HepG2 (cell line): Measurements from ENCODE around the gene TOMM6. TPM values are rescaled to one million over a fixed set of nuclear protein-coding genes. Genes with fewer than 3 reads are reported as not detected.

Experiments
- ATAC-seq: fragments of 200-7000 bp; cut with Tn5 transposase; 3 replicates; pipeline ENCODE4 v1.9.1; 2020; ENCODE audit warnings: mild to moderate bottlenecking, moderate library complexity
- BruUV-seq: library from RNA; stranded (reverse); fragments of 400-500 nt; replicated peaks from 2 replicates; lab custom pipeline; 2021; lab: Mats Ljungman, UMichigan
- CTCF ChIA-PET: fragments of 300-600 bp; formaldehyde crosslinking; extraction: SDS; loops from one replicate; lab custom pipeline; 2021; ENCODE audit warnings: low total read pairs, inconsistent platforms, low intra/inter-chr PET ratio; lab: Yijun Ruan, JAX
- POLR2A ChIA-PET: fragments of 350-600 bp; sonication (Branson Sonifier 250); formaldehyde crosslinking; loops from one replicate; lab custom pipeline; 2020; ENCODE audit warnings: antibody characterized with exemption, inconsistent platforms; lab: Yijun Ruan, JAX
- DNase-seq: peaks from one replicate; pipeline ENCODE4 v3.0.0-alpha.2; 2015; ENCODE audit warnings: low spot score
- FAIRE-seq: peaks from 3 replicates; lab custom pipeline; 2011; peaks lifted over from hg19 to GRCh38; lab: Jason Lieb, UNC
- H2AFZ ChIP-seq: one replicate; pipeline ENCODE4 v1.6.1; 2011; ENCODE audit warnings: low read length, inconsistent platforms
- H3K27ac ChIP-seq: fragments of 300-600 bp; 3 replicates; pipeline ENCODE4 v1.8.0; 2011; ENCODE audit warnings: mixed run types, mild to moderate bottlenecking, mixed read lengths, low read length, inconsistent platforms; ENCODE audit not compliant: insufficient read depth; ENCODE audit errors: extremely low read length
- H3K27me3 ChIP-seq, 2 experiments: fragments of 200-600 bp in 1 of 2; 2 replicates in 1 of 2; 3 replicates in 1 of 2; pipeline versions ENCODE4 v1.6.0 to v1.8.0; 2011; ENCODE audit warnings: low read length in 2 of 2, mild to moderate bottlenecking in 2 of 2, moderate library complexity in 2 of 2, inconsistent platforms in 1 of 2; ENCODE audit not compliant: insufficient read depth in 2 of 2, control insufficient read depth in 1 of 2
- H3K36me3 ChIP-seq, 2 experiments: fragments of 200-600 bp in 1 of 2; replicated peaks in 1 of 2; 2 replicates in 1 of 2; 3 replicates in 1 of 2; pipeline versions ENCODE4 v1.5.1 to v1.8.0; 2011; ENCODE audit warnings: low read length in 2 of 2, inconsistent platforms in 1 of 2; ENCODE audit not compliant: insufficient read depth in 2 of 2, control insufficient read depth in 1 of 2
- H3K4me1 ChIP-seq: 2 replicates; pipeline ENCODE4 v1.5.1; 2012; ENCODE audit warnings: low read length, inconsistent platforms; ENCODE audit not compliant: insufficient read depth
- H3K4me2 ChIP-seq: 2 replicates; pipeline ENCODE4 v1.6.0; 2011; ENCODE audit warnings: low read depth, low read length, inconsistent platforms
- H3K4me3 ChIP-seq, 3 experiments: fragments of 200-600 bp in 1 of 3; sonication (generic), shearing (Covaris generic) in 1 of 3; replicated peaks in 1 of 3; 2 replicates each; pipeline ENCODE4 v1.5.1; 2011 to 2016; ENCODE audit warnings: low read length in 3 of 3, inconsistent platforms in 2 of 3, low read depth in 2 of 3, mild to moderate bottlenecking in 2 of 3, control low read depth in 1 of 3, mixed read lengths in 1 of 3; ENCODE audit not compliant: insufficient read depth in 1 of 3
- H3K79me2 ChIP-seq: one replicate; pipeline ENCODE4 v1.6.1; 2011; ENCODE audit warnings: low read length, inconsistent platforms; ENCODE audit not compliant: insufficient read depth
- H3K9ac ChIP-seq: 2 replicates; pipeline ENCODE4 v1.6.0; 2011; ENCODE audit warnings: mild to moderate bottlenecking, low read depth, low read length, inconsistent platforms; ENCODE audit not compliant: insufficient read depth
- H3K9me3 ChIP-seq: 2 replicates; pipeline ENCODE4 v1.5.1; 2012; ENCODE audit warnings: mild to moderate bottlenecking, low read length
- H4K20me1 ChIP-seq: 2 replicates; pipeline ENCODE4 v1.6.0; 2011; ENCODE audit warnings: inconsistent platforms, mild to moderate bottlenecking, low read length, moderate library complexity; ENCODE audit not compliant: insufficient read depth
- ADNP ChIP-seq: sonication (generic); formaldehyde crosslinking; IDR thresholded peaks from 2 replicates; pipeline ENCODE4 v1.4.0; 2020; ENCODE audit warnings: missing genetic modification reagents
- ATF2 ChIP-seq: sonication (generic); formaldehyde crosslinking; IDR thresholded peaks from 2 replicates; pipeline ENCODE4 v1.4.0; 2020; ENCODE audit warnings: missing genetic modification reagents
- CEBPB ChIP-seq: IDR thresholded peaks from 2 replicates; pipeline ENCODE4 v1.6.1; 2011; ENCODE audit warnings: low read depth, low read length, improper control_type of control experiment, borderline replicate concordance
- NFATC3 ChIP-seq: sonication (generic); formaldehyde crosslinking; IDR thresholded peaks from 2 replicates; pipeline ENCODE4 v1.5.1; 2020; ENCODE audit warnings: mild to moderate bottlenecking, missing genetic modification reagents
- PAF1 ChIP-seq: IDR thresholded peaks from 2 replicates; pipeline ENCODE4 v1.6.1; 2016; ENCODE audit warnings: missing genetic modification reagents, missing compliant biosample characterization
- POLR2A ChIP-seq, 2 experiments: IDR thresholded peaks; 2 replicates each; pipeline ENCODE4 v1.6.1; 2011; ENCODE audit warnings: low read depth in 2 of 2, low read length in 2 of 2, mild to moderate bottlenecking in 1 of 2, moderate library complexity in 1 of 2; ENCODE audit not compliant: insufficient read depth in 1 of 2
- POLR2G ChIP-seq: fragments of 200-400 bp; formaldehyde crosslinking; IDR thresholded peaks from 2 replicates; pipeline ENCODE4 v1.6.1; 2018; ENCODE audit warnings: mild to moderate bottlenecking, low read depth, low read length, moderate library complexity
- PTBP1 ChIP-seq: fragments of 200-400 bp; formaldehyde crosslinking; IDR thresholded peaks from 2 replicates; pipeline ENCODE4 v1.6.1; 2018; ENCODE audit warnings: low read length, low read depth; ENCODE audit not compliant: poor library complexity, severe bottlenecking
- RBAK ChIP-seq: sonication (generic); formaldehyde crosslinking; IDR thresholded peaks from 2 replicates; pipeline ENCODE4 v1.5.1; 2020; ENCODE audit warnings: mild to moderate bottlenecking, missing genetic modification reagents
- RBM22 ChIP-seq: fragments of 200-400 bp; formaldehyde crosslinking; optimal IDR thresholded peaks from 2 replicates; pipeline ENCODE3; 2017; ENCODE audit warnings: mild to moderate bottlenecking, low read length, moderate library complexity
- TRIM24 ChIP-seq: sonication (generic); formaldehyde crosslinking; IDR thresholded peaks from 2 replicates; pipeline ENCODE4 v1.8.0; 2022; ENCODE audit warnings: mild to moderate bottlenecking, missing genetic modification reagents
- XBP1 ChIP-seq: sonication (generic); formaldehyde crosslinking; IDR thresholded peaks from 2 replicates; pipeline ENCODE4 v1.5.0; 2020; ENCODE audit warnings: missing genetic modification reagents
- ZNF430 ChIP-seq: sonication (generic); formaldehyde crosslinking; IDR thresholded peaks from 2 replicates; pipeline ENCODE4 v1.9.0; 2021; ENCODE audit warnings: mild to moderate bottlenecking, missing genetic modification reagents
- ZNF776 ChIP-seq: sonication (generic); formaldehyde crosslinking; IDR thresholded peaks from 2 replicates; pipeline ENCODE4 v1.4.0; 2020; ENCODE audit warnings: mild to moderate bottlenecking, missing genetic modification reagents
- WGBS: methylation state at CpG from one replicate; pipeline ENCODE4 v1.1.6; 2017; ENCODE audit warnings: low lambda C conversion rate; 5-methylcytosine and 5-hydroxymethylcytosine counted together
- in situ Hi-C: cut with HindIII; loops from 2 replicates; pipeline ENCODE4 v1.10.0; 2017; ENCODE audit warnings: low pct_unique_long_range_greater_than_20kb; ENCODE audit not compliant: extremely low pct_ligation_motif_present
- intact Hi-C: fragments of 100-400 bp; cut with micrococcal nuclease; formaldehyde crosslinking; loops from one replicate; pipeline ENCODE4 v1.10.0; 2022; ENCODE audit not compliant: unreplicated experiment
- polyA plus RNA-seq, 8 experiments: library from polyadenylated mRNA; depleted of rRNA in 3 of 8; stranded (reverse) in 7 of 8; unstranded in 1 of 8; fragments of >200 nt; fragmentation: Illumina TruSeq in 4 of 8; extraction: Trizol in 4 of 8; gene quantifications; 2 replicates each; pipeline versions ENCODE4 v1.2.1 to v1.2.3, GENCODE V29; 2011 to 2016; ENCODE audit warnings: low read depth in 4 of 8, missing spikeins in 1 of 8, mixed read lengths in 1 of 8; ENCODE audit not compliant: insufficient read depth in 1 of 8
- total RNA-seq, 5 experiments: library from RNA; depleted of rRNA; stranded (reverse); fragments of >200 nt; fragmentation: Illumina TruSeq; extraction: Trizol; gene quantifications; 2 replicates each; pipeline ENCODE4 v1.2.3, GENCODE V29; 2016; ENCODE audit warnings: low read depth in 1 of 5

TOMM6 gene
- total and polyA plus RNA-seq, 2 of the 13 experiments (the other 11 are each of a cell fraction or from before 2014, with no cell fraction given) = 320 to 321 TPM

GRCh38 chr6:41790045-41790444, 2.6 kb downstream of the TOMM6 start:
- intact Hi-C loops = no loop called here
- Histone ChIP-seq H3K79me2 (peaks cover 20% of the 10 kb centered on the region), H2AFZ (no peak overlapping the region), H3K9me3 (no peaks in the 10 kb centered on the region), H3K27me3 (no peaks in the 10 kb centered on the region; a peak in 2 of 5 replicates), H3K4me2 (no peak overlapping the region), H3K36me3 (peaks cover 10 to 37% of the 10 kb centered on the region in 2 experiments), H3K27ac (no peak overlapping the region), H3K4me1 (peaks cover 27% of the 10 kb centered on the region), H3K4me3 (no peak overlapping the region), H4K20me1 (no peaks in the 10 kb centered on the region), H3K9ac (no peak overlapping the region)
- in situ Hi-C loops = loop anchor here (25.0 kb wide), 1 partner anchor 422 kb away; the partner anchor contains the start of gene MRPS10
- POLR2A ChIA-PET = no interaction called here
- WGBS = 100% methylated on average over 1 of the region's 1 CpG
- ATAC-seq = no peak
- no peak for FAIRE-seq
- no peak for DNase-seq
- BruUV-seq = no TSS peak
- CTCF ChIA-PET = no interaction called here
- TF ChIP-seq XBP1 = no peak
- TF ChIP-seq PTBP1 = no peak
- TF ChIP-seq NFATC3 (CRISPR knock-in tag) = no peak
- TF ChIP-seq ZNF430 (CRISPR knock-in tag) = no peak
- peak; percentile 81 for TF ChIP-seq RBM22
- peak; percentile 57; the same call in 1 of the 2 replicates for TF ChIP-seq CEBPB
- peak; percentile 34; the same call in 1 of the 2 replicates for TF ChIP-seq PAF1 (CRISPR knock-in tag)
- no peak for TF ChIP-seq TRIM24 (CRISPR knock-in tag)
- TF ChIP-seq ZNF776 = no peak
- TF ChIP-seq POLR2A (IDR thresholded peaks at IDR 0.05; ENCODE audit: insufficient read depth in 1 of 2, low read depth in 2 of 2, low read length in 2 of 2) = peak in 1 of 2 experiments; percentile 43; a peak in 1 of 4 replicates
- peak; percentile 46; the same call in 1 of the 2 replicates for TF ChIP-seq POLR2G
- no peak for TF ChIP-seq ATF2
- TF ChIP-seq RBAK (CRISPR knock-in tag) = no peak
- TF ChIP-seq ADNP = no peak
